Measurements from ENCODE around the gene BRD3OS.

BRD3OS gene

DNA sequence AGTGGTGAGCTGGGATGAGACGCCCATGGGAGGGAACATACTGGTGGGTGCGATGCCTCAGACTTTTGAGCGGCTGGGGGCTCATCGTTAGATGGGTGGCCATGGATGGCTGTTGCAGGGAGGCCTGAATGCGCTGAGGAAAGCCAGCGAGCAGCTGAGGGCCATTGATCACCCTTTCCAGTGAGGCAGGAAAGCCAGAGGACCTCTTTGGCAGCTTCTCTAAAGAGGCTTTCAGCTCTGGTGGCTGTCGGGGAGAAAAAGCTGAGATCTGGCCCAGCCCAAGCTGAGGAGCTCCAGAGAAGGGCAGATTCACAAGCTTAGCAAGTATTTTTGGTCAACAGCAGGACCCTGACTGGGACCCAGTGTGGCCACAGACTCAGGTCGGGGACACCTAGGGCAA lies 19.9 kb upstream of the BRD3OS start:
- TF ChIP-seq, protein P1, sequence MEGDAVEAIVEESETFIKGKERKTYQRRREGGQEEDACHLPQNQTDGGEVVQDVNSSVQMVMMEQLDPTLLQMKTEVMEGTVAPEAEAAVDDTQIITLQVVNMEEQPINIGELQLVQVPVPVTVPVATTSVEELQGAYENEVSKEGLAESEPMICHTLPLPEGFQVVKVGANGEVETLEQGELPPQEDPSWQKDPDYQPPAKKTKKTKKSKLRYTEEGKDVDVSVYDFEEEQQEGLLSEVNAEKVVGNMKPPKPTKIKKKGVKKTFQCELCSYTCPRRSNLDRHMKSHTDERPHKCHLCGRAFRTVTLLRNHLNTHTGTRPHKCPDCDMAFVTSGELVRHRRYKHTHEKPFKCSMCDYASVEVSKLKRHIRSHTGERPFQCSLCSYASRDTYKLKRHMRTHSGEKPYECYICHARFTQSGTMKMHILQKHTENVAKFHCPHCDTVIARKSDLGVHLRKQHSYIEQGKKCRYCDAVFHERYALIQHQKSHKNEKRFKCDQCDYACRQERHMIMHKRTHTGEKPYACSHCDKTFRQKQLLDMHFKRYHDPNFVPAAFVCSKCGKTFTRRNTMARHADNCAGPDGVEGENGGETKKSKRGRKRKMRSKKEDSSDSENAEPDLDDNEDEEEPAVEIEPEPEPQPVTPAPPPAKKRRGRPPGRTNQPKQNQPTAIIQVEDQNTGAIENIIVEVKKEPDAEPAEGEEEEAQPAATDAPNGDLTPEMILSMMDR (IDR thresholded peaks at IDR 0.05; ENCODE audit: borderline replicate concordance, extremely low read depth, low read length, poor library complexity, severe bottlenecking) = no peak
- H3K36me3 ChIP-seq (ENCODE audit: insufficient read depth, low read length) = no peaks in the 10 kb centered on the region
- DNase-seq (no peak), ATAC-seq (ENCODE audit: insufficient read depth, low read depth) (no peak)
- H3K4me3 ChIP-seq (ENCODE audit: low read depth in 1 of 2, low read length in 2 of 2) = no peak overlapping the region
- H3K79me2 ChIP-seq (ENCODE audit: insufficient read depth, low read length) = no peaks in the 10 kb centered on the region
- no peaks in the 10 kb centered on the region for H3K4me1 ChIP-seq (ENCODE audit: insufficient read depth, low read length)
- H3K9me3 ChIP-seq (ENCODE audit: insufficient read depth, low read length, severe bottlenecking) = no peaks in the 10 kb centered on the region
- no peak overlapping the region for H3K4me2 ChIP-seq (ENCODE audit: insufficient read depth, low read length)
- H4K20me1 ChIP-seq (ENCODE audit: insufficient read depth, low read length) = no peaks in the 10 kb centered on the region
- no peak overlapping the region for H3K9ac ChIP-seq (ENCODE audit: low read depth, low read length)
- H3K27me3 ChIP-seq (ENCODE audit: insufficient read depth, low read length, poor library complexity) = no peaks in the 10 kb centered on the region
- no peak overlapping the region for H2AFZ ChIP-seq (ENCODE audit: low read depth, low read length)
- no peak overlapping the region for H3K27ac ChIP-seq (ENCODE audit: low read length)

DNA sequence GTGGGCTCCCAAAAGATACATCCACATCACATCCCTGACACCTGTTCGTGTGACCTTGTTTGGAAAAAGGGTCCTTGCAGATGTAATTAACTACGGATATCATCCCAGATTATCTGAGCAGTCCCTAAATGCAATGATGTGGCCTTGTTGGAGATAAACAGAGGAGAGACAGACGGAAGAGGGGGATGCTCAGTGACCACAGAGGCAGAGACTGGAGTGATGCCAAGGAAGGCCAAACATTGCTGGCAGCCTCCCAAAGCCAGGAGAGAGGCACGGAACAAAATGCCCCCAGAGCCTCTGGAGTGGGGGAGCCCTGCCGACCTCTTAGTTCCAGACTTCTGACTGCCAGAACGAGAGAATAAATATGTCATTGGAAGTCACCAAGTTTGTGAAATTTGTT lies 18.1 kb upstream of the BRD3OS start:
- H4K20me1 ChIP-seq (ENCODE audit: insufficient read depth, low read length) = no peaks in the 10 kb centered on the region
- DNase-seq (no peak), ATAC-seq (ENCODE audit: insufficient read depth, low read depth) (no peak)
- no peaks in the 10 kb centered on the region for H3K27me3 ChIP-seq (ENCODE audit: insufficient read depth, low read length, poor library complexity)
- no peaks in the 10 kb centered on the region for H3K36me3 ChIP-seq (ENCODE audit: insufficient read depth, low read length)
- TF ChIP-seq, protein P1 (IDR thresholded peaks at IDR 0.05; ENCODE audit: borderline replicate concordance, extremely low read depth, low read length, poor library complexity, severe bottlenecking) = no peak
- TF ChIP-seq EZH2 (IDR thresholded peaks at IDR 0.05; ENCODE audit: borderline replicate concordance, low read depth, low read length, severe bottlenecking) = no peak
- H3K9me3 ChIP-seq (ENCODE audit: insufficient read depth, low read length, severe bottlenecking) = peaks cover 7% of the 10 kb centered on the region
- no peaks in the 10 kb centered on the region for H3K4me1 ChIP-seq (ENCODE audit: insufficient read depth, low read length)
- H3K4me2 ChIP-seq (ENCODE audit: insufficient read depth, low read length) = no peak overlapping the region
- H2AFZ ChIP-seq (ENCODE audit: low read depth, low read length) = no peak overlapping the region
- no peaks in the 10 kb centered on the region for H3K79me2 ChIP-seq (ENCODE audit: insufficient read depth, low read length)
- H3K4me3 ChIP-seq (ENCODE audit: low read depth in 1 of 2, low read length in 2 of 2) = no peak overlapping the region
- no peak overlapping the region for H3K9ac ChIP-seq (ENCODE audit: low read depth, low read length)
- H3K27ac ChIP-seq (ENCODE audit: low read length) = no peak overlapping the region

DNA sequence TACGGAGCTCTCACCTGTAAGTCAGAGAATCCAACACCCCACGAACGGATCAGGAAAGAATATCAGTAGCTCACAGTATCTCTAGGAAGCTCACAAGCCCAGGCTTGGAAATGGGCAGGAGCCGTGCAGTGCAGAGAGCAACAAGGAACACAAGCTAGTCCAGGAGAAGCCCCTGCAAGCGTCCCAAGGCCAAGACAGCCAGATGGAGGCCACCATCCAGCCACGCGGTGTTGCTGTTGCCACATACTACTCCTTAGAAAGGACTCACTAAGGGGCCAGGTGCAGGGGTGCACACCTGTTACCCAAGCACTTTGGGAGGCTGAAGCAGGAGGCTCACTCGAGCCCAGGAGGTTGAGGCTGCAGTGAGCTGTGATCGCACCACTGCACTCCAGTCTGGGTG lies 17.7 kb upstream of the BRD3OS start:
- no peak overlapping the region for H3K9ac ChIP-seq (ENCODE audit: low read depth, low read length)
- ATAC-seq (ENCODE audit: insufficient read depth, low read depth) = no peak
- H3K4me2 ChIP-seq (ENCODE audit: insufficient read depth, low read length) = no peak overlapping the region
- no peaks in the 10 kb centered on the region for H3K27me3 ChIP-seq (ENCODE audit: insufficient read depth, low read length, poor library complexity)
- H2AFZ ChIP-seq (ENCODE audit: low read depth, low read length) = no peak overlapping the region
- H3K79me2 ChIP-seq (ENCODE audit: insufficient read depth, low read length) = no peaks in the 10 kb centered on the region
- H3K4me1 ChIP-seq (ENCODE audit: insufficient read depth, low read length) = no peaks in the 10 kb centered on the region
- no peaks in the 10 kb centered on the region for H3K36me3 ChIP-seq (ENCODE audit: insufficient read depth, low read length)
- no peak overlapping the region for H3K4me3 ChIP-seq (ENCODE audit: low read depth in 1 of 2, low read length in 2 of 2)
- no peak for DNase-seq
- no peak overlapping the region for H3K27ac ChIP-seq (ENCODE audit: low read length)
- no peaks in the 10 kb centered on the region for H4K20me1 ChIP-seq (ENCODE audit: insufficient read depth, low read length)
- peaks cover 7% of the 10 kb centered on the region for H3K9me3 ChIP-seq (ENCODE audit: insufficient read depth, low read length, severe bottlenecking)
- no peak for TF ChIP-seq EZH2 (IDR thresholded peaks at IDR 0.05; ENCODE audit: borderline replicate concordance, low read depth, low read length, severe bottlenecking)
- TF ChIP-seq, protein P1 (IDR thresholded peaks at IDR 0.05; ENCODE audit: borderline replicate concordance, extremely low read depth, low read length, poor library complexity, severe bottlenecking) = no peak
